Fibroblast of the aortic adventitia (primary cell): Measurements from ENCODE around the gene FOXN3. TPM values are rescaled to one million over a fixed set of nuclear protein-coding genes. Genes with fewer than 3 reads are reported as not detected.

Experiments
- DNase-seq: peaks from one replicate; pipeline ENCODE4 v3.0.0-alpha.2; 2010; ENCODE audit warnings: low read depth
- H3K4me3 ChIP-seq: 2 replicates; pipeline ENCODE4 v1.5.1; 2011; ENCODE audit warnings: low read depth, mild to moderate bottlenecking, control low read depth, low read length, moderate library complexity
- CTCF ChIP-seq: IDR thresholded peaks from 2 replicates; pipeline ENCODE4 v1.5.1; 2011; ENCODE audit warnings: mild to moderate bottlenecking, low read length, control low read depth, inconsistent platforms; ENCODE audit not compliant: insufficient read depth
- total RNA-seq: library from RNA; depleted of rRNA; stranded (reverse); fragments of >200 nt; gene quantifications from 2 replicates; pipeline ENCODE4 v1.2.3, GENCODE V29; 2012; ENCODE audit warnings: low replicate concordance

Gene FOXN3
- total RNA-seq, 1 donor, result 35.3 TPM

GRCh38 chr14:89266754-89267153 is 150.3 kb downstream of the FOXN3 start:
- TF ChIP-seq CTCF, result no peak
- no peak for DNase-seq
- no peak overlapping the region for H3K4me3 ChIP-seq

GRCh38 chr14:89265234-89265633 is 151.8 kb downstream of the FOXN3 start:
- DNase-seq, result no peak

GRCh38 chr14:89264196-89264800 is 152.7 kb downstream of the FOXN3 start:
- no peak for DNase-seq
- no peak overlapping the region for H3K4me3 ChIP-seq
- TF ChIP-seq CTCF, result no peak

More at GRCh38 chr14:89265234-89265633, 151.8 kb downstream of the FOXN3 start:
- no peak overlapping the region for H3K4me3 ChIP-seq
- no peak for TF ChIP-seq CTCF

- no peak for TF ChIP-seq CTCF
- no peak overlapping the region for H3K4me3 ChIP-seq
- DNase-seq, result no peak
These were observed 155.0 kb downstream of the FOXN3 start for GRCh38 chr14:89262041-89262440.

GRCh38 chr14:89260898-89261297 is 156.1 kb downstream of the FOXN3 start:
- no peak overlapping the region for H3K4me3 ChIP-seq
- no peak for TF ChIP-seq CTCF
- no peak for DNase-seq

- no peak for DNase-seq
- no peak overlapping the region for H3K4me3 ChIP-seq
- no peak for TF ChIP-seq CTCF
These were observed 157.0 kb downstream of the FOXN3 start for GRCh38 chr14:89259951-89260609.

- TF ChIP-seq CTCF, result no peak
- H3K4me3 ChIP-seq, result no peak overlapping the region
- no peak for DNase-seq
These were observed 158.2 kb downstream of the FOXN3 start for GRCh38 chr14:89258728-89259273.
